Measurements from ENCODE around the gene CARF.

- TF ChIP-seq EP300 (IDR thresholded peaks at IDR 0.05; ENCODE audit: borderline replicate concordance) (no peak), FOXM1 (IDR thresholded peaks at IDR 0.05; ENCODE audit: borderline replicate concordance, low read depth) (no peak), TAF1 (IDR thresholded peaks at IDR 0.05; ENCODE audit: low read depth) (no peak)
These were observed 70.9 kb downstream of the CARF start for GRCh38 chr2:202982779-202983491.
